Smooth muscle cell (in vitro differentiated cells): Measurements from ENCODE around the gene TAGLN2. TPM values are rescaled to one million over a fixed set of nuclear protein-coding genes. Genes with fewer than 3 reads are reported as not detected.

Experiments
- DNase-seq: peaks from one replicate; lab custom pipeline; 2025; ENCODE audit not compliant: unreplicated experiment; lab: John Stamatoyannopoulos, UW
- H2AFZ ChIP-seq: fragments of 200-600 bp; sonication (generic); 2 replicates; pipeline ENCODE4 v1.6.0; 2016; ENCODE audit warnings: antibody characterized with exemption, low read depth, mild to moderate bottlenecking
- H3F3A ChIP-seq: fragments of 200-600 bp; sonication (generic); 2 replicates; pipeline ENCODE4 v1.6.0; 2017; ENCODE audit warnings: antibody characterized with exemption, low read depth
- H3K27ac ChIP-seq: fragments of 200-600 bp; sonication (generic); 2 replicates; pipeline ENCODE4 v1.5.1; 2016; ENCODE audit warnings: low read depth, mild to moderate bottlenecking
- H3K27me3 ChIP-seq: fragments of 200-600 bp; sonication (generic); 2 replicates; pipeline ENCODE4 v1.6.1; 2016; ENCODE audit warnings: low read depth, mild to moderate bottlenecking
- H3K36me3 ChIP-seq: fragments of 200-600 bp; sonication (generic); 2 replicates; pipeline ENCODE4 v1.5.1; 2016; ENCODE audit warnings: low read depth
- H3K4me1 ChIP-seq: fragments of 200-600 bp; sonication (generic); 2 replicates; pipeline ENCODE4 v1.5.1; 2016; ENCODE audit warnings: low read depth
- H3K4me2 ChIP-seq: fragments of 200-600 bp; sonication (generic); 2 replicates; pipeline ENCODE4 v1.6.0; 2016; ENCODE audit warnings: mild to moderate bottlenecking
- H3K4me3 ChIP-seq: fragments of 200-600 bp; sonication (generic); 2 replicates; pipeline ENCODE4 v1.5.1; 2016; ENCODE audit warnings: mild to moderate bottlenecking
- H3K79me2 ChIP-seq: fragments of 200-600 bp; sonication (generic); 2 replicates; pipeline ENCODE4 v1.6.0; 2016; ENCODE audit warnings: low read depth, mild to moderate bottlenecking
- H3K9ac ChIP-seq: fragments of 200-600 bp; sonication (generic); 2 replicates; pipeline ENCODE4 v1.6.0; 2016; ENCODE audit warnings: low read depth
- H3K9me3 ChIP-seq: fragments of 200-600 bp; sonication (generic); replicated peaks from 2 replicates; pipeline ENCODE4 v1.5.1; 2016; ENCODE audit warnings: low read depth
- H4K20me1 ChIP-seq: fragments of 200-600 bp; sonication (generic); 2 replicates; pipeline ENCODE4 v1.6.0; 2016; ENCODE audit warnings: low read depth
- WGBS: methylation state at CpG from one replicate; pipeline ENCODE4 v1.1.7; 2016; ENCODE audit warnings: low lambda C conversion rate; 5-methylcytosine and 5-hydroxymethylcytosine counted together
- polyA plus RNA-seq: library from polyadenylated mRNA; unstranded; fragments of >200 nt; fragmentation: Nextera tagmentation; extraction: Ambion mirVana; gene quantifications from 2 replicates; pipeline ENCODE4 v1.2.1, GENCODE V29; 2016
- total RNA-seq: library from RNA; depleted of rRNA; stranded (reverse); fragments of >200 nt; gene quantifications from 2 replicates; pipeline ENCODE4 v1.2.3, GENCODE V29; 2014
- TF ChIP-seq, protein P1 (sequence below): fragments of 200-600 bp; sonication (generic); IDR thresholded peaks from 2 replicates; pipeline ENCODE4 v1.5.1; 2017; ENCODE audit warnings: borderline replicate concordance, mild to moderate bottlenecking, antibody characterized with exemption; ENCODE audit not compliant: insufficient read depth, poor library complexity, severe bottlenecking

The TAGLN2 gene
- total and polyA plus RNA-seq, 2 experiments from 2014 or later = 408 to 1,005 TPM

- no peak overlapping the region for H2AFZ ChIP-seq
- no peaks in the 10 kb centered on the region for H3K9me3 ChIP-seq
- TF ChIP-seq, protein P1, sequence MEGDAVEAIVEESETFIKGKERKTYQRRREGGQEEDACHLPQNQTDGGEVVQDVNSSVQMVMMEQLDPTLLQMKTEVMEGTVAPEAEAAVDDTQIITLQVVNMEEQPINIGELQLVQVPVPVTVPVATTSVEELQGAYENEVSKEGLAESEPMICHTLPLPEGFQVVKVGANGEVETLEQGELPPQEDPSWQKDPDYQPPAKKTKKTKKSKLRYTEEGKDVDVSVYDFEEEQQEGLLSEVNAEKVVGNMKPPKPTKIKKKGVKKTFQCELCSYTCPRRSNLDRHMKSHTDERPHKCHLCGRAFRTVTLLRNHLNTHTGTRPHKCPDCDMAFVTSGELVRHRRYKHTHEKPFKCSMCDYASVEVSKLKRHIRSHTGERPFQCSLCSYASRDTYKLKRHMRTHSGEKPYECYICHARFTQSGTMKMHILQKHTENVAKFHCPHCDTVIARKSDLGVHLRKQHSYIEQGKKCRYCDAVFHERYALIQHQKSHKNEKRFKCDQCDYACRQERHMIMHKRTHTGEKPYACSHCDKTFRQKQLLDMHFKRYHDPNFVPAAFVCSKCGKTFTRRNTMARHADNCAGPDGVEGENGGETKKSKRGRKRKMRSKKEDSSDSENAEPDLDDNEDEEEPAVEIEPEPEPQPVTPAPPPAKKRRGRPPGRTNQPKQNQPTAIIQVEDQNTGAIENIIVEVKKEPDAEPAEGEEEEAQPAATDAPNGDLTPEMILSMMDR = no peak
- no peaks in the 10 kb centered on the region for H4K20me1 ChIP-seq
- H3K27ac ChIP-seq = no peak overlapping the region
- no peak for DNase-seq
- no peak overlapping the region for H3K9ac ChIP-seq
- H3K79me2 ChIP-seq = no peaks in the 10 kb centered on the region
- 96% methylated on average over 14 of the region's 14 CpGs for WGBS
- H3K27me3 ChIP-seq = no peaks in the 10 kb centered on the region
- H3K36me3 ChIP-seq = no peaks in the 10 kb centered on the region
- H3K4me2 ChIP-seq = no peak overlapping the region
- H3K4me3 ChIP-seq = no peak overlapping the region
- no peaks in the 10 kb centered on the region for H3F3A ChIP-seq
- H3K4me1 ChIP-seq = peaks cover 18% of the 10 kb centered on the region
Observed at GRCh38 chr1:159934136-159935039, 9.1 kb upstream of the TAGLN2 start.

DNA sequence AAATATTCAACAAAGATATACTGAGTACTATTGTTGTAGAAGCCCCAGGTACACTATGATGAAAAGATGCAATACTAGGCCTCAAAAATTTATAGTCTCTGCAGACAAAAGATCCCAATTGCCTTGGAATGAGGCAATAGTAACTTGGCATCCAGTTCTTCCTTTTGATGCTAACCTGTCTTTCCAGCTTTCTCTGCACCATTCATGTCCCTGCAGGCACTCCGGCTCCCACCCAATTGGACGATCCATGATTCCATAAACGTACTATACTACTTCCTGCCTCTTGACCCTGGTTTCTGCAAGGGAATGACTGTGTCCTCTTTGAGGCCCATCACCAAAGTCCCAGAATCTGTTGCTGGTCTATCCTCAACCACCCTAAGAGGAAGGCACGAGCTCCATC lies 8.0 kb upstream of the TAGLN2 start:
- H2AFZ ChIP-seq = no peak overlapping the region
- WGBS = 68% methylated on average over 4 of the region's 4 CpGs
- H3K9me3 ChIP-seq = no peaks in the 10 kb centered on the region

DNA sequence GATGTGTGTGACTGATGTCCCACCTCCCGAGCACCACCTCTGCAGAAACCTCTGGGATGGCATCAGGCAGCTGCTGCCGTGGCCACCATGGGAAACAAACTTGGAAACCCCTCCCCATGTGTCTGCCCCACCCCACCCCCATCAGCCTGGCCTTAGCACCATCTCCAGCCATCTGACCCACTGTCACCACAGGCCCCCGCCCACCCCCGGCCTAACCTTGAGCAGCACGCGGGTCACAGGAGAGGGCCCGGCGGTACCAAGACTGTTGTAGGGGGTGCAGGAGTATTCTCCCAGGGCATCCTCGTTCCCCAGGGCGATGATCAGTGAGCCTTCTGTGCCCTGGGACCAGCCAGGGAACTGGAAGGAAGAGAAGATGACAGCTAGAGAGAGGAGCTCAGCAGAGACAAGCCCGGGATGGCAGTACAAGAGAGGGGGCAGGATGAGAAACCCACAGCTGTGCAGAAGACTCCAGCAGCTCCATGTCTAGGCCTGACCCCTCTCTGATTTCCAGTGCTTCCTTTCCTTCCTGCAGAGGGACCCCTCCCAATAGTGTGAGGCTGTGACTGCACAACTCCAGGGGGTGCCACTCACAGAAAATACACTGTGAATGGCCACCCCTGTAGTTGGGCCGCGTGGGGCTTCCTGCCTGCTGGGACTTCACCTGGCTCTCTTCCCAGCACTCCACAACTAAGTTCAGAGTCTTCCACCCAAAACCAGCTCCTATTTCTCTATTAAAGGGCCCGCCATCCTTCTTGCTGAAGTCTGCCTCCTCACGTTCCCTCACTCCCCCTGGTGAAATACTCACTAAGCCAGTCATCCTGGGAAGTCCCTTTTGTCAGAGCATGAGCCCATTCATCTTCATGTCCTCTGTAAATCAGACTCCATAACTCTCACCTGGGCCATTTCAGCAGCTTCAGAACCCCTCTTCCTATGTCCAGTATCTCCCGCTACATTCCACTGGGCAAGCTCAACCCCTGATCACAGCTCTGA lies 7.3 kb upstream of the TAGLN2 start:
- WGBS = 92% methylated on average over 16 of the region's 16 CpGs

More for the DNA sequence above, 8.0 kb upstream of the TAGLN2 start:
- TF ChIP-seq, protein P1 = no peak
- Histone ChIP-seq H3K4me2 (no peak overlapping the region), H3K27me3 (no peaks in the 10 kb centered on the region), H3K4me3 (no peak overlapping the region), H3K9ac (no peak overlapping the region), H3F3A (no peaks in the 10 kb centered on the region), H3K79me2 (no peaks in the 10 kb centered on the region), H4K20me1 (no peaks in the 10 kb centered on the region), H3K36me3 (no peaks in the 10 kb centered on the region), H3K4me1 (peaks cover 15% of the 10 kb centered on the region), H3K27ac (no peak overlapping the region)
- DNase-seq = no peak

More for the DNA sequence above, 7.3 kb upstream of the TAGLN2 start:
- H3K9ac ChIP-seq = no peak overlapping the region
- no peak overlapping the region for H3K4me2 ChIP-seq
- DNase-seq = no peak
- no peak overlapping the region for H2AFZ ChIP-seq
- H4K20me1 ChIP-seq = no peaks in the 10 kb centered on the region
- H3K79me2 ChIP-seq = no peaks in the 10 kb centered on the region
- no peaks in the 10 kb centered on the region for H3K27me3 ChIP-seq
- TF ChIP-seq, protein P1 = no peak
- no peaks in the 10 kb centered on the region for H3F3A ChIP-seq
- H3K36me3 ChIP-seq = no peaks in the 10 kb centered on the region
- H3K4me3 ChIP-seq = no peak overlapping the region
- H3K9me3 ChIP-seq = no peaks in the 10 kb centered on the region
- no peak overlapping the region for H3K27ac ChIP-seq
- H3K4me1 ChIP-seq = peaks cover 8% of the 10 kb centered on the region
